ENCODE data around the gene TBC1D2B.
"Not testable (repeated sequence)": the region's sequence is repeated elsewhere in the genome, so short reads cannot be mapped to it uniquely, and the experiment has no call there.

The TBC1D2B gene

GRCh38 chr15:77979157-77979556 is 98.4 kb downstream of the TBC1D2B start:
- H3K4me1 ChIP-seq (ENCODE audit: insufficient read depth, low read length) = peaks cover 18% of the 10 kb centered on the region
- H3K36me3 ChIP-seq (ENCODE audit: insufficient read depth, low read length); H3K27me3 ChIP-seq (ENCODE audit: control insufficient read depth in 1 of 2, insufficient read depth in 2 of 2, low read length in 2 of 2): not testable (repeated sequence)

GRCh38 chr15:77978759-77979145 is 98.8 kb downstream of the TBC1D2B start:
- H3K4me1 ChIP-seq (ENCODE audit: insufficient read depth, low read length) = peaks cover 22% of the 10 kb centered on the region
- not testable (repeated sequence) for H3K27ac ChIP-seq (ENCODE audit: low read depth, low read length); H3K9ac ChIP-seq (ENCODE audit: low read length)

More at GRCh38 chr15:77979157-77979556, 98.4 kb downstream of the TBC1D2B start:
- not testable (repeated sequence) for H3K9me3 ChIP-seq (ENCODE audit: low read length); H3K4me3 ChIP-seq (ENCODE audit: low read depth in 1 of 2, low read length in 2 of 2); H3K9ac ChIP-seq (ENCODE audit: low read length); H3K27ac ChIP-seq (ENCODE audit: low read depth, low read length)

GRCh38 chr15:77977903-77978758 is 99.4 kb downstream of the TBC1D2B start:
- H3K9ac ChIP-seq (ENCODE audit: low read length); H3K27ac ChIP-seq (ENCODE audit: low read depth, low read length); H3K9me3 ChIP-seq (ENCODE audit: low read length); H3K27me3 ChIP-seq (ENCODE audit: control insufficient read depth in 1 of 2, insufficient read depth in 2 of 2, low read length in 2 of 2); H3K4me3 ChIP-seq (ENCODE audit: low read depth in 1 of 2, low read length in 2 of 2); H3K36me3 ChIP-seq (ENCODE audit: insufficient read depth, low read length): not testable (repeated sequence)
- peaks cover 23% of the 10 kb centered on the region for H3K4me1 ChIP-seq (ENCODE audit: insufficient read depth, low read length)

More at GRCh38 chr15:77978759-77979145, 98.8 kb downstream of the TBC1D2B start:
- not testable (repeated sequence) for H3K36me3 ChIP-seq (ENCODE audit: insufficient read depth, low read length); H3K4me3 ChIP-seq (ENCODE audit: low read depth in 1 of 2, low read length in 2 of 2); H3K9me3 ChIP-seq (ENCODE audit: low read length); H3K27me3 ChIP-seq (ENCODE audit: control insufficient read depth in 1 of 2, insufficient read depth in 2 of 2, low read length in 2 of 2)

- H3K4me3 ChIP-seq (ENCODE audit: low read depth in 1 of 2, low read length in 2 of 2); H3K27me3 ChIP-seq (ENCODE audit: control insufficient read depth in 1 of 2, insufficient read depth in 2 of 2, low read length in 2 of 2); H3K27ac ChIP-seq (ENCODE audit: low read depth, low read length); H3K9ac ChIP-seq (ENCODE audit: low read length); H3K9me3 ChIP-seq (ENCODE audit: low read length); H3K36me3 ChIP-seq (ENCODE audit: insufficient read depth, low read length): not testable (repeated sequence)
- peaks cover 23% of the 10 kb centered on the region for H3K4me1 ChIP-seq (ENCODE audit: insufficient read depth, low read length)
Measured at GRCh38 chr15:77976760-77977525, 100.6 kb downstream of the TBC1D2B start.

GRCh38 chr15:77976095-77976450 is 101.4 kb downstream of the TBC1D2B start:
- not testable (repeated sequence) for H3K9ac ChIP-seq (ENCODE audit: low read length); H3K4me3 ChIP-seq (ENCODE audit: low read depth in 1 of 2, low read length in 2 of 2); H3K27me3 ChIP-seq (ENCODE audit: control insufficient read depth in 1 of 2, insufficient read depth in 2 of 2, low read length in 2 of 2); H3K36me3 ChIP-seq (ENCODE audit: insufficient read depth, low read length); H3K9me3 ChIP-seq (ENCODE audit: low read length); H3K27ac ChIP-seq (ENCODE audit: low read depth, low read length)
- H3K4me1 ChIP-seq (ENCODE audit: insufficient read depth, low read length) = peaks cover 23% of the 10 kb centered on the region

GRCh38 chr15:77975332-77976094 is 102.0 kb downstream of the TBC1D2B start:
- H3K4me1 ChIP-seq (ENCODE audit: insufficient read depth, low read length) = peaks cover 23% of the 10 kb centered on the region
- H3K9ac ChIP-seq (ENCODE audit: low read length) = no peak overlapping the region
- no peak overlapping the region for H3K27ac ChIP-seq (ENCODE audit: low read depth, low read length)
- H3K9me3 ChIP-seq (ENCODE audit: low read length) = no peaks in the 10 kb centered on the region
- H3K27me3 ChIP-seq (ENCODE audit: control insufficient read depth in 1 of 2, insufficient read depth in 2 of 2, low read length in 2 of 2) = no peaks in the 10 kb centered on the region
- no peak overlapping the region for H3K4me3 ChIP-seq (ENCODE audit: low read depth in 1 of 2, low read length in 2 of 2)
- H3K36me3 ChIP-seq (ENCODE audit: insufficient read depth, low read length) = no peaks in the 10 kb centered on the region

GRCh38 chr15:77974416-77975331 is 102.8 kb downstream of the TBC1D2B start:
- Histone ChIP-seq H3K4me1 (ENCODE audit: insufficient read depth, low read length) (peaks cover 23% of the 10 kb centered on the region), H3K27ac (ENCODE audit: low read depth, low read length) (no peak overlapping the region), H3K9me3 (ENCODE audit: low read length) (no peaks in the 10 kb centered on the region), H3K36me3 (ENCODE audit: insufficient read depth, low read length) (no peaks in the 10 kb centered on the region), H3K4me3 (ENCODE audit: low read depth in 1 of 2, low read length in 2 of 2) (no peak overlapping the region), H3K9ac (ENCODE audit: low read length) (no peak overlapping the region), H3K27me3 (ENCODE audit: control insufficient read depth in 1 of 2, insufficient read depth in 2 of 2, low read length in 2 of 2) (no peaks in the 10 kb centered on the region)

GRCh38 chr15:77974098-77974414 is 103.5 kb downstream of the TBC1D2B start:
- H3K9ac ChIP-seq (ENCODE audit: low read length) = no peak overlapping the region
- H3K4me1 ChIP-seq (ENCODE audit: insufficient read depth, low read length) = peaks cover 23% of the 10 kb centered on the region
- peak overlapping the region; percentile 44 for H3K27ac ChIP-seq (ENCODE audit: low read depth, low read length)
- H3K9me3 ChIP-seq (ENCODE audit: low read length) = no peaks in the 10 kb centered on the region
- H3K4me3 ChIP-seq (ENCODE audit: low read depth in 1 of 2, low read length in 2 of 2) = no peak overlapping the region
- H3K27me3 ChIP-seq (ENCODE audit: control insufficient read depth in 1 of 2, insufficient read depth in 2 of 2, low read length in 2 of 2) = no peaks in the 10 kb centered on the region
- no peaks in the 10 kb centered on the region for H3K36me3 ChIP-seq (ENCODE audit: insufficient read depth, low read length)

GRCh38 chr15:77973273-77974097 is 104.0 kb downstream of the TBC1D2B start:
- H3K27ac ChIP-seq (ENCODE audit: low read depth, low read length) = peak overlapping the region; percentile 44
- not testable (repeated sequence) for H3K36me3 ChIP-seq (ENCODE audit: insufficient read depth, low read length); H3K9ac ChIP-seq (ENCODE audit: low read length)

GRCh38 chr15:77972706-77973105 is 104.8 kb downstream of the TBC1D2B start:
- peaks cover 23% of the 10 kb centered on the region for H3K4me1 ChIP-seq (ENCODE audit: insufficient read depth, low read length)
- not testable (repeated sequence) for H3K9ac ChIP-seq (ENCODE audit: low read length); H3K4me3 ChIP-seq (ENCODE audit: low read depth in 1 of 2, low read length in 2 of 2); H3K9me3 ChIP-seq (ENCODE audit: low read length); H3K36me3 ChIP-seq (ENCODE audit: insufficient read depth, low read length); H3K27ac ChIP-seq (ENCODE audit: low read depth, low read length); H3K27me3 ChIP-seq (ENCODE audit: control insufficient read depth in 1 of 2, insufficient read depth in 2 of 2, low read length in 2 of 2)

More at GRCh38 chr15:77973273-77974097, 104.0 kb downstream of the TBC1D2B start:
- not testable (repeated sequence) for H3K4me3 ChIP-seq (ENCODE audit: low read depth in 1 of 2, low read length in 2 of 2); H3K9me3 ChIP-seq (ENCODE audit: low read length); H3K27me3 ChIP-seq (ENCODE audit: control insufficient read depth in 1 of 2, insufficient read depth in 2 of 2, low read length in 2 of 2)
- H3K4me1 ChIP-seq (ENCODE audit: insufficient read depth, low read length) = peaks cover 23% of the 10 kb centered on the region
